ENCODE measurements around the gene TEX26. TPM values are rescaled to one million over a fixed set of nuclear protein-coding genes. Genes with fewer than 3 reads are reported as not detected.

Gene TEX26
- total and polyA plus RNA-seq, 2 of the 4 experiments (the other 2 are of a cell fraction) = not detected

GRCh38 chr13:30920162-30920909 is 12.1 kb upstream of the TEX26 start:
- no peak overlapping the region for H2BK15ac ChIP-seq (ENCODE audit: low read depth, low read length)
- H3K23ac ChIP-seq (ENCODE audit: low read depth, low read length) = no peak overlapping the region
- H2AK9ac ChIP-seq (replicated peaks; ENCODE audit: low read depth, low read length, poor library complexity) = no peak overlapping the region
- H3K18ac ChIP-seq (ENCODE audit: low read depth, low read length) = no peak overlapping the region
- BruUV-seq (replicated peaks) = no TSS peak
- H3K4ac ChIP-seq (ENCODE audit: low read depth, low read length) = no peak overlapping the region
- H2BK5ac ChIP-seq (ENCODE audit: low read depth, low read length, poor library complexity, severe bottlenecking) = no peak overlapping the region
- peaks cover 3% of the 10 kb centered on the region; the same call in 1 of the 2 replicates for H3K27me3 ChIP-seq (ENCODE audit: control insufficient read depth, insufficient read depth, low read length)
- no peak overlapping the region for H2AFZ ChIP-seq (replicated peaks; ENCODE audit: low read length, poor library complexity)
- no peak overlapping the region for H3K14ac ChIP-seq (replicated peaks; ENCODE audit: low read depth, low read length)
- in situ Hi-C loops (cut with MboI; ENCODE audit: low sequenced_read_pairs) = no loop called here
- dilution Hi-C loops (cut with HindIII; ENCODE audit: low sequenced_read_pairs, unreplicated experiment) = no loop called here
- no peak overlapping the region for H4K8ac ChIP-seq (ENCODE audit: low read depth in 2 of 2, low read length in 2 of 2)
- no peak overlapping the region for H2BK120ac ChIP-seq (ENCODE audit: low read depth, low read length)
- DNase-seq (no peak), ATAC-seq (ENCODE audit: low read depth) (no peak)
- no peak overlapping the region for H2AK5ac ChIP-seq (ENCODE audit: low read depth, low read length)
- CTCF ChIA-PET = no interaction called here
- H4K20me1 ChIP-seq (ENCODE audit: insufficient read depth, low read length) = no peaks in the 10 kb centered on the region
- H3K9ac ChIP-seq (ENCODE audit: low read depth, low read length) = no peak overlapping the region
- H2BK20ac ChIP-seq (ENCODE audit: low read depth, low read length) = no peak overlapping the region
- no peak overlapping the region for H3K27ac ChIP-seq (ENCODE audit: insufficient read depth, low read length)
- H4K91ac ChIP-seq (ENCODE audit: insufficient read depth, low read depth, low read length) = no peak overlapping the region
- H3K4me2 ChIP-seq (ENCODE audit: low read depth, low read length) = no peak overlapping the region
- H3K9me1 ChIP-seq (ENCODE audit: insufficient read depth, low read length) = no peaks in the 10 kb centered on the region
- intact Hi-C loops (cut with micrococcal nuclease) = no loop called here
- no peaks in the 10 kb centered on the region for H3K9me3 ChIP-seq (ENCODE audit: control insufficient read depth, insufficient read depth, low read length)
- no peaks in the 10 kb centered on the region for H3K79me1 ChIP-seq (ENCODE audit: low read depth in 1 of 2, low read length in 2 of 2)
- 70% methylated on average over 2 of the region's 5 CpGs; no CpG with 5 or more reads in 1 of the 2 experiments for WGBS, 2 experiments (ENCODE audit: extremely low coverage in 2 of 2, insufficient read length in 1 of 2)
- no peak overlapping the region for H3K56ac ChIP-seq (ENCODE audit: extremely low read depth, insufficient read depth, low read length)
- H4K5ac ChIP-seq (ENCODE audit: low read depth, low read length) = no peak overlapping the region
- TF ChIP-seq CEBPB (IDR thresholded peaks at IDR 0.05; ENCODE audit: low read depth, low read length) (peak; percentile 39; the same call in 1 of the 2 replicates), MAFK (IDR thresholded peaks at IDR 0.05; ENCODE audit: low read depth, low read length) (no peak)
- no peaks in the 10 kb centered on the region for H3K36me3 ChIP-seq (ENCODE audit: control insufficient read depth, insufficient read depth, low read length)
- no peak overlapping the region for H3K4me3 ChIP-seq (ENCODE audit: insufficient read depth, low read depth, low read length)
- no peaks in the 10 kb centered on the region for H3K4me1 ChIP-seq (ENCODE audit: control insufficient read depth, insufficient read depth, low read length)
- POLR2A ChIA-PET (ENCODE audit: unreplicated experiment) = no interaction called here

Measured in IMR-90 (cell line).